GM23248 (cell line): Measurements from ENCODE around the gene TTLL1. TPM values are rescaled to one million over a fixed set of nuclear protein-coding genes. Genes with fewer than 3 reads are reported as not detected.

ENCODE experiments used
- DNase-seq: peaks from one replicate; pipeline ENCODE4 v3.0.0-alpha.2; 2015
- H2AFZ ChIP-seq: fragments of 200-600 bp; sonication (generic); 2 replicates; pipeline ENCODE4 v1.6.1; 2016; ENCODE audit warnings: antibody characterized with exemption
- H3F3A ChIP-seq: fragments of 200-600 bp; sonication (generic); 2 replicates; pipeline ENCODE4 v1.6.1; 2016; ENCODE audit warnings: mild to moderate bottlenecking, antibody characterized with exemption, mixed run types; ENCODE audit not compliant: insufficient read depth
- H3K27ac ChIP-seq: fragments of 200-600 bp; sonication (generic); 2 replicates; pipeline ENCODE4 v1.5.1; 2016; ENCODE audit warnings: mild to moderate bottlenecking
- H3K27me3 ChIP-seq: fragments of 200-600 bp; sonication (generic); replicated peaks from 2 replicates; pipeline ENCODE4 v1.6.1; 2016; ENCODE audit warnings: mild to moderate bottlenecking; ENCODE audit not compliant: insufficient read depth
- H3K36me3 ChIP-seq: fragments of 200-600 bp; sonication (generic); 2 replicates; pipeline ENCODE4 v1.6.1; 2016; ENCODE audit warnings: low read depth, mild to moderate bottlenecking
- H3K4me1 ChIP-seq: fragments of 200-600 bp; sonication (generic); 2 replicates; pipeline ENCODE4 v1.6.1; 2016; ENCODE audit warnings: mild to moderate bottlenecking; ENCODE audit not compliant: insufficient read depth
- H3K4me2 ChIP-seq: fragments of 200-600 bp; sonication (generic); one replicate; pipeline ENCODE4 v1.6.1; 2016; ENCODE audit warnings: mild to moderate bottlenecking; ENCODE audit not compliant: unreplicated experiment
- H3K4me3 ChIP-seq: fragments of 200-600 bp; sonication (generic); 2 replicates; pipeline ENCODE4 v1.5.1; 2016; ENCODE audit warnings: mild to moderate bottlenecking
- H3K79me2 ChIP-seq: fragments of 200-600 bp; sonication (generic); 2 replicates; pipeline ENCODE4 v1.6.1; 2016; ENCODE audit warnings: mild to moderate bottlenecking; ENCODE audit not compliant: insufficient read depth
- H3K9ac ChIP-seq: fragments of 200-600 bp; sonication (generic); 2 replicates; pipeline ENCODE4 v1.6.1; 2016; ENCODE audit warnings: mild to moderate bottlenecking
- H3K9me2 ChIP-seq: fragments of 200-600 bp; sonication (generic); 2 replicates; pipeline ENCODE4 v1.6.1; 2016; ENCODE audit warnings: mixed run types, mild to moderate bottlenecking, moderate library complexity; ENCODE audit not compliant: insufficient read depth
- H3K9me3 ChIP-seq: fragments of 200-600 bp; sonication (generic); one replicate; pipeline ENCODE4 v1.6.1; 2017; ENCODE audit warnings: low read depth
- H4K20me1 ChIP-seq: fragments of 200-600 bp; sonication (generic); 2 replicates; pipeline ENCODE4 v1.6.0; 2016; ENCODE audit not compliant: insufficient read depth
- EZH2 ChIP-seq: fragments of 200-600 bp; sonication (generic); IDR thresholded peaks from 2 replicates; pipeline ENCODE4 v1.6.1; 2018; ENCODE audit warnings: antibody characterized with exemption, mild to moderate bottlenecking; ENCODE audit not compliant: insufficient read depth, poor library complexity, severe bottlenecking
- EZH2phosphoT487 ChIP-seq: fragments of 200-600 bp; sonication (generic); IDR thresholded peaks from 2 replicates; pipeline ENCODE4 v1.6.1; 2018; ENCODE audit warnings: antibody characterized with exemption, moderate library complexity, mild to moderate bottlenecking, low read depth; ENCODE audit not compliant: insufficient read depth
- WGBS, 2 experiments: methylation state at CpG; one replicate each; pipeline ENCODE4 v1.1.6; 2015 to 2017; ENCODE audit warnings: low lambda C conversion rate in 2 of 2, low coverage in 1 of 2; ENCODE audit errors: missing lambda C conversion rate in 2 of 2; 5-methylcytosine and 5-hydroxymethylcytosine counted together
- in situ Hi-C: fragments of 300-500 bp; cut with MboI; formaldehyde crosslinking; loops from 2 replicates; pipeline ENCODE4 v1.15.0; 2020
- polyA plus RNA-seq: library from polyadenylated mRNA; unstranded; fragments of >200 nt; fragmentation: Nextera tagmentation; extraction: Ambion mirVana; gene quantifications from 2 replicates; pipeline ENCODE4 v1.2.1, GENCODE V29; 2016
- total RNA-seq: library from RNA; depleted of rRNA; stranded (reverse); fragments of >200 nt; shearing (Covaris generic); gene quantifications from 2 replicates; pipeline ENCODE4 v1.2.3, GENCODE V29; 2014

Gene TTLL1
- total and polyA plus RNA-seq, 2 experiments from 2014 or later = 16.0 to 18.5 TPM

- Histone ChIP-seq H3K4me1 (peaks cover 21% of the 10 kb centered on the region), H3F3A (peaks cover 20% of the 10 kb centered on the region), H3K4me2 (peak overlapping the region; percentile 81), H3K36me3 (no peaks in the 10 kb centered on the region), H3K9ac (peak overlapping the region; percentile 94), H3K79me2 (peaks cover 53% of the 10 kb centered on the region), H3K9me2 (no peaks in the 10 kb centered on the region), H3K27me3 (no peaks in the 10 kb centered on the region), H3K4me3 (peak overlapping the region; percentile 89), H4K20me1 (no peaks in the 10 kb centered on the region), H2AFZ (0 out of 2 replicates have a peak overlapping the region, but pooled peaks have one; percentile 27), H3K27ac (peak overlapping the region; percentile 73), H3K9me3 (no peaks in the 10 kb centered on the region)
- 2% methylated on average over 35 of the region's 39 CpGs; no CpG with 5 or more reads in 1 of the 2 experiments for WGBS, 2 experiments
- peak; percentile 79 for DNase-seq
- no peak for TF ChIP-seq EZH2phosphoT487
- in situ Hi-C loops = no loop called here
Measured at GRCh38 chr22:43014316-43014868, 74.8 kb downstream of the TTLL1 start.

DNA sequence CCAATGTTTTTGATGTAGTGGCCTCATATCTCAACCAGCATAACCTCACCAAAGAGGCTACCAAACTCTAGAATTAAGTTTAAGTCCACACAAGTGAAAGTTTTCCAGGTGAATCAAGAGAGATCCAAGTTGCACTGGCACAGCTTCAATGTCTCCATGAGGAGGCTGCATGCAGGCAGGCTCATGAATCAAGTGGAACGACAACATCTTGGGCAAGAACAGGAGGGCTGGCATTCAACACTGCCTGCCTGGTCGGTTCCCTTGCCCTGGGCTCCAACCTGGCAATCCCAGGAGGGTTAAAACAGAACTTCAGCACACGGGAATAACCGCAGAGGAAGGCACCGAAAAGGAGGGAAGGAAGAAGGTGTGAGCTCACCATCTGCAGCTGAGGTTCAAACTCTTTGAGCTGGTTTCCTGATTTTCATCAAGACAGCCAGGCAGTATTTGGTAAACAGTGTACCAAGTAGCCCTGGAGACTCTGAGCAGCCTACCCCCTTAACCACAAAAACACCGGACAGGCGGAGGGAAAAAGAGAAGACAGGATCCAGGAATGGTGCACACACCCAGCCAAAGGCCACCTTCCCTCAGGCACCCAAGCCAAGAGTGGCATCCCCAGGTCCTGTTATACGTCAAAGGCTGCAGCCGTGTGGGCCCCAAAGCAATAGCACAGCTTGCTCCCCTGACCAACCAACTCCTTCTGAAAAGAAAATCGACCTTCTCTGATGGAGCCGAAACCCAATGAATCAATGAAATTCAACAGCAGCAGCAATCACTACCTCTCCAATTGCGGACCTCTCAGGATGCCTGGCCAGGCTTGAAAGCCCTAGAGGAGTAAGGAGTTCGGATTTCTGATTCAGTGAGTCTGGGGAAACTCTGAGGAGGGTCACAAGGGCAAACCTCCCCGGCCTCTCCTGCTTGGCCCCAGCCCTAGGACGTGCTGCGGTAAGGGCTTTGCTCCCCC lies 75.6 kb downstream of the TTLL1 start:
- no peaks in the 10 kb centered on the region for H3K36me3 ChIP-seq
- TF ChIP-seq EZH2phosphoT487 = no peak
- TF ChIP-seq EZH2 = no peak
- 7 to 8% methylated on average over 14 to 16 of the region's 16 CpGs for WGBS, 2 experiments
- peak overlapping the region; percentile 81 for H3K4me2 ChIP-seq
- H3K27ac ChIP-seq = peak overlapping the region; percentile 73
- DNase-seq = peak; percentile 64
- H4K20me1 ChIP-seq = no peaks in the 10 kb centered on the region
- H3K4me1 ChIP-seq = peaks cover 28% of the 10 kb centered on the region
- peaks cover 60% of the 10 kb centered on the region for H3K79me2 ChIP-seq
- no peaks in the 10 kb centered on the region for H3K9me3 ChIP-seq
- peak overlapping the region; percentile 89 for H3K4me3 ChIP-seq
- H3F3A ChIP-seq = peaks cover 27% of the 10 kb centered on the region
- peak overlapping the region; percentile 94 for H3K9ac ChIP-seq
- H2AFZ ChIP-seq = no peak overlapping the region
- in situ Hi-C loops = no loop called here
- H3K9me2 ChIP-seq = no peaks in the 10 kb centered on the region
- H3K27me3 ChIP-seq = no peaks in the 10 kb centered on the region

GRCh38 chr22:43012390-43012789 lies 76.8 kb downstream of the TTLL1 start:
- 81 to 89% methylated on average over 6 of the region's 6 CpGs for WGBS, 2 experiments
- in situ Hi-C loops = no loop called here
- no peaks in the 10 kb centered on the region for H3K36me3 ChIP-seq

DNA sequence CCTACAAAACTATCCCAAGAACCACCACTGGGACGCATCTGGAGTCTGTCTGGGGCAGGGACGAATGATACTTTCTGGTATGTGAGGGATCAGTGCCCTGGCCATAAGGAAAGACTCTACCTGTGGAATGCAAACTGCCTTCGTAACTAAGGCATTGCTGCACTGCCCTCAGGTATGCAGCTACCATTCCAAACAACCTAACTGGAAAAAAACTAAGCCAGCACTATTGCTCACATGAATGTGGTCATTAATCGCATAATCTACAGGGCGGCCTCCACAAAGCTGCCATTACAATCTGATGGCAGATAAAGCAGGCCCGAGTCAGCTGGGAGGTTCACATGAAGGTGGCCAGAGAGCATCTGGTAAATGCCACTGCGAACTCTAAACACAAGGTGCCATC lies 78.1 kb downstream of the TTLL1 start:
- H3K4me1 ChIP-seq = peaks cover 46% of the 10 kb centered on the region
- TF ChIP-seq EZH2 (no peak), EZH2phosphoT487 (no peak)
- no peak overlapping the region for H3K4me2 ChIP-seq
- no peak overlapping the region for H2AFZ ChIP-seq
- DNase-seq = no peak
- peaks cover 38% of the 10 kb centered on the region for H3F3A ChIP-seq
- no peak overlapping the region for H3K4me3 ChIP-seq
- in situ Hi-C loops = no loop called here
- H3K9me3 ChIP-seq = no peaks in the 10 kb centered on the region
- WGBS, 2 experiments = 93% methylated on average over 7 of the region's 7 CpGs
- H3K27ac ChIP-seq = no peak overlapping the region
- H3K27me3 ChIP-seq = no peaks in the 10 kb centered on the region
- peaks cover 86% of the 10 kb centered on the region for H3K79me2 ChIP-seq
- no peak overlapping the region for H3K9ac ChIP-seq
- H3K9me2 ChIP-seq = no peaks in the 10 kb centered on the region
- H4K20me1 ChIP-seq = no peaks in the 10 kb centered on the region
- no peaks in the 10 kb centered on the region for H3K36me3 ChIP-seq

More at GRCh38 chr22:43012390-43012789, 76.8 kb downstream of the TTLL1 start:
- no peak overlapping the region for H2AFZ ChIP-seq
- peaks cover 34% of the 10 kb centered on the region for H3F3A ChIP-seq
- no peaks in the 10 kb centered on the region for H3K9me3 ChIP-seq
- peaks cover 41% of the 10 kb centered on the region for H3K4me1 ChIP-seq
- no peak for DNase-seq
- no peaks in the 10 kb centered on the region for H3K27me3 ChIP-seq
- H4K20me1 ChIP-seq = no peaks in the 10 kb centered on the region
- no peaks in the 10 kb centered on the region for H3K9me2 ChIP-seq
- no peak overlapping the region for H3K27ac ChIP-seq
- no peak overlapping the region for H3K4me3 ChIP-seq
- H3K4me2 ChIP-seq = no peak overlapping the region
- H3K79me2 ChIP-seq = peaks cover 73% of the 10 kb centered on the region
- H3K9ac ChIP-seq = no peak overlapping the region
- TF ChIP-seq EZH2 (no peak), EZH2phosphoT487 (no peak)
